Ovary (tissue), 9 donors: Measurements from ENCODE around the gene PYGL. TPM values are rescaled to one million over a fixed set of nuclear protein-coding genes. Genes with fewer than 3 reads are reported as not detected.

ENCODE experiments used
- DNase-seq, 5 donors: peaks; one replicate each; pipeline ENCODE4 v3.0.0-alpha.2; 2019 to 2020
- H3K27ac ChIP-seq, 2 donors: fragments of 200-600 bp; one replicate each; pipeline versions ENCODE4 v1.5.1 to v1.8.0; 2019 to 2022
- H3K27me3 ChIP-seq: fragments of 200-600 bp; one replicate; pipeline ENCODE4 v1.8.0; 2022
- H3K36me3 ChIP-seq: fragments of 200-600 bp; sonication (generic); one replicate; pipeline ENCODE4 v1.5.1; 2019
- H3K4me1 ChIP-seq: one replicate; pipeline ENCODE4 v1.8.1; 2013; ENCODE audit warnings: mild to moderate bottlenecking, moderate library complexity; ENCODE audit not compliant: insufficient read depth
- H3K4me3 ChIP-seq: fragments of 200-600 bp; sonication (generic); one replicate; pipeline ENCODE4 v1.5.1; 2017
- H3K9me3 ChIP-seq, 2 donors: fragments of 200-600 bp in 1 of 2; sonication (generic) in 1 of 2; one replicate each; pipeline versions ENCODE4 v1.5.1 to v1.8.1; 2013 to 2019; ENCODE audit warnings: mild to moderate bottlenecking in 1 of 2, moderate library complexity in 1 of 2
- EP300 ChIP-seq: sonication (generic); formaldehyde crosslinking; IDR thresholded peaks from one replicate; pipeline ENCODE4 v1.6.1; 2017; ENCODE audit warnings: antibody characterized with exemption
- POLR2A ChIP-seq: fragments of 450-650 bp; IDR thresholded peaks from one replicate; pipeline ENCODE4 v1.6.1; 2017; ENCODE audit warnings: antibody characterized with exemption, mild to moderate bottlenecking, moderate library complexity
- WGBS, 3 donors: extraction: QIAGEN DNeasy Blood & Tissue Kit in 1 of 3; methylation state at CpG; one replicate each; pipeline versions ENCODE4 v1.1.5 to v1.1.7; 2013 to 2017; 5-methylcytosine and 5-hydroxymethylcytosine counted together
- intact Hi-C, 4 donors: fragments of 100-400 bp; cut with DNase I; formaldehyde crosslinking; loops; one replicate each; pipeline versions ENCODE4 v1.11.0 to v1.15.1; 2022 to 2023
- polyA plus RNA-seq, 2 donors: library from polyadenylated mRNA; stranded (reverse); fragments of 200-250 nt in 1 of 2; fragments of 350-450 nt in 1 of 2; fragmentation: Illumina TruSeq in 1 of 2; extraction: RNeasy Lipid Tissue Mini Kit (QIAGEN cat#74804) in 1 of 2; gene quantifications; one replicate each; pipeline ENCODE4 v1.2.3, GENCODE V29; 2013 to 2014
- total RNA-seq, 7 donors: library from RNA; depleted of rRNA in 2 of 7; stranded (reverse); fragments of >200 nt in 2 of 7; fragmentation: NEBNext Ultra II Directional in 3 of 7; extraction: Animal tissue kit (Norgen Biotek cat#: 25700) in 3 of 7; gene quantifications; one replicate each; pipeline versions ENCODE4 v1.1.0 to v1.2.4, GENCODE V29; 2016 to 2023
- TF ChIP-seq, protein P1 (sequence below), 3 donors: fragments of 450-650 bp in 2 of 3; fragments of 200-600 bp in 1 of 3; IDR thresholded peaks; one replicate each; pipeline versions ENCODE4 v1.5.1 to v1.8.0; 2016 to 2022; ENCODE audit warnings: antibody characterized with exemption in 3 of 3, mild to moderate bottlenecking in 1 of 3
- donor health status: DM: no; HTN: no; CAD: no; lungs with moderate emphysema.
- donor health status: DM: no; HTN: no; CAD: no.
- donor health status: Bipolar disorder and iron deficiency.
- donor health status: DM: yes; HTN: yes; CAD: no.
- donor health status: DM: no; HTN: no; CAD: no.
- donor health status: DM: yes; HTN: yes; CAD: no.

The PYGL gene
- total and polyA plus RNA-seq, 9 donors: 19.6 to 53.7 (median 32.6) TPM

GRCh38 chr14:50941151-50941550 is 3.1 kb downstream of the PYGL start:
- no peaks in the 10 kb centered on the region for H3K9me3 ChIP-seq
- 70 to 79% (median 76%) methylated on average over 6 of the region's 6 CpGs for WGBS, 3 donors
- peaks cover 3% of the 10 kb centered on the region for H3K4me1 ChIP-seq
- TF ChIP-seq EP300: no peak
- TF ChIP-seq, protein P1, sequence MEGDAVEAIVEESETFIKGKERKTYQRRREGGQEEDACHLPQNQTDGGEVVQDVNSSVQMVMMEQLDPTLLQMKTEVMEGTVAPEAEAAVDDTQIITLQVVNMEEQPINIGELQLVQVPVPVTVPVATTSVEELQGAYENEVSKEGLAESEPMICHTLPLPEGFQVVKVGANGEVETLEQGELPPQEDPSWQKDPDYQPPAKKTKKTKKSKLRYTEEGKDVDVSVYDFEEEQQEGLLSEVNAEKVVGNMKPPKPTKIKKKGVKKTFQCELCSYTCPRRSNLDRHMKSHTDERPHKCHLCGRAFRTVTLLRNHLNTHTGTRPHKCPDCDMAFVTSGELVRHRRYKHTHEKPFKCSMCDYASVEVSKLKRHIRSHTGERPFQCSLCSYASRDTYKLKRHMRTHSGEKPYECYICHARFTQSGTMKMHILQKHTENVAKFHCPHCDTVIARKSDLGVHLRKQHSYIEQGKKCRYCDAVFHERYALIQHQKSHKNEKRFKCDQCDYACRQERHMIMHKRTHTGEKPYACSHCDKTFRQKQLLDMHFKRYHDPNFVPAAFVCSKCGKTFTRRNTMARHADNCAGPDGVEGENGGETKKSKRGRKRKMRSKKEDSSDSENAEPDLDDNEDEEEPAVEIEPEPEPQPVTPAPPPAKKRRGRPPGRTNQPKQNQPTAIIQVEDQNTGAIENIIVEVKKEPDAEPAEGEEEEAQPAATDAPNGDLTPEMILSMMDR (IDR thresholded peaks at IDR 0.05): no peak
- no peak for TF ChIP-seq POLR2A
- DNase-seq: no peak
- no peaks in the 10 kb centered on the region for H3K36me3 ChIP-seq
- no peak overlapping the region for H3K27ac ChIP-seq
- H3K4me3 ChIP-seq: no peak overlapping the region
- no peaks in the 10 kb centered on the region for H3K27me3 ChIP-seq
- intact Hi-C loops: no loop called here

DNA sequence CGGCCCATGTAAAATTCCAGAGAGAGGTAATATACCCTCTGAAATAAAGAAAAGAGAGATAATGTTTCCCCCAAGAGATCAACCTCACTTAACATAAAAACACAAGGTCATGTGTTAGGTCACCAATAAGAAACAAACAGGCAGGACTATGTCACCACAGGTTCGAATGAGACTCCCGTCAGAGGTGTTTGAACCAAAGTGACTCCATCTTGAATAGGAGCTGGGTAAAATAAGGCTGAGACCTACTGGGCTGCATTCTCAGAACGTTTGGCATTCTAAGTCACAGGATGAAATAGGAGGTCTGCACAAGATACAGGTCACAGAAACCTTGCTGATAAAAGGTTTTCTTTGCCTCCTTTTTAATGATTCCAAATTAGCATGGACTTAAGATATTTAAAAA is 6.5 kb downstream of the PYGL start:
- intact Hi-C loops: no loop called here
- DNase-seq: no peak
- Histone ChIP-seq H3K4me3 (no peak overlapping the region), H3K4me1 (no peaks in the 10 kb centered on the region), H3K27me3 (no peaks in the 10 kb centered on the region), H3K27ac (no peak overlapping the region), H3K9me3 (no peaks in the 10 kb centered on the region), H3K36me3 (no peaks in the 10 kb centered on the region)
- 77 to 83% (median 78%) methylated on average over 4 of the region's 4 CpGs for WGBS, 3 donors
- TF ChIP-seq POLR2A (no peak), EP300 (no peak)
- TF ChIP-seq, protein P1 (IDR thresholded peaks at IDR 0.05): no peak

DNA sequence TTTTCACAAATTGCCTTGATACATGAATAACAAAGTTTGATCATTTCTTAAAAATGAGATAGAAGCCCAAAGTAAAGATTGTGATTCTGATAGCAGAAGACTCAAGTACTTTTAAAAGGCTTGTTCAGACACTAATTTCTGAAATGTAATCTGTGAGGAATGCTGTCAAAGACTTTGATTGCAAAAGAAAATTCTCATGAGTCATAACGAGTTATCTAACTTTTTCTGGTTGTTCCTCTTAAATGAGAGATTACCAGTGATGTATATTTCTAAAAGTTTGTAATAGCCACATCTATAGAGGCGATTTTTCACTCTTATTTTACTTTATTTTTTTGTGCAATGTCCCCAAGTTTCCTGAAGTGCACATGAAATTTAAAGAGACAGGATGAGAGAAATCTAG is 7.0 kb downstream of the PYGL start:
- Histone ChIP-seq H3K4me3 (no peak overlapping the region), H3K27ac (no peak overlapping the region)

DNA sequence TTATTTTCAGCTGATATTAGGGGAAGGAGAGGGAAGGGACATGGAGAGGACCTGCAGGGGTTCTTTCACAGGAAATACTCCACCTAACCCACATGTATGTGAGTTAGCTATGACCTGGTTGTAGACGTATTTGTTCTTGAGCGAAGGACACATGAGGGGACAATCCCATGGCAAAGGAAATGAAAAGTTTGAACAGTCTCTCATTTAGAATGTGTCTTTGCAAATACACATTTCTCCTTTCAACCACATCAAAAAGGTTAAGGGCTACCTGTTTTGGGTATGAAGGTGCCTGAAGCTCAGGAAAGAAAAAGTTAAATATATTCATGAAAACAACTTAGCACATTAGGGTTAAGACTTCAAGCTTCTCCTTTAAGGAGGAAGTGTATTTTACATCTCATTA is 7.4 kb downstream of the PYGL start:
- Histone ChIP-seq H3K36me3 (no peaks in the 10 kb centered on the region), H3K9me3 (no peaks in the 10 kb centered on the region), H3K27ac (no peak overlapping the region), H3K4me1 (no peaks in the 10 kb centered on the region), H3K27me3 (no peaks in the 10 kb centered on the region), H3K4me3 (no peak overlapping the region)
- 88 to 95% (median 91%) methylated on average over 2 of the region's 2 CpGs for WGBS, 3 donors
- intact Hi-C loops: no loop called here
- DNase-seq: no peak
- TF ChIP-seq, protein P1 (IDR thresholded peaks at IDR 0.05): no peak
- TF ChIP-seq POLR2A: no peak
- TF ChIP-seq EP300: no peak

More for the DNA sequence above, 7.0 kb downstream of the PYGL start:
- no peaks in the 10 kb centered on the region for H3K27me3 ChIP-seq
- no peak for DNase-seq
- intact Hi-C loops: no loop called here
- TF ChIP-seq POLR2A: no peak
- TF ChIP-seq, protein P1 (IDR thresholded peaks at IDR 0.05): no peak
- no peak for TF ChIP-seq EP300
- WGBS, 3 donors: 57 to 65% (median 59%) methylated on average over 2 of the region's 2 CpGs
- H3K4me1 ChIP-seq: no peaks in the 10 kb centered on the region
- H3K36me3 ChIP-seq: no peaks in the 10 kb centered on the region
- no peaks in the 10 kb centered on the region for H3K9me3 ChIP-seq

DNA sequence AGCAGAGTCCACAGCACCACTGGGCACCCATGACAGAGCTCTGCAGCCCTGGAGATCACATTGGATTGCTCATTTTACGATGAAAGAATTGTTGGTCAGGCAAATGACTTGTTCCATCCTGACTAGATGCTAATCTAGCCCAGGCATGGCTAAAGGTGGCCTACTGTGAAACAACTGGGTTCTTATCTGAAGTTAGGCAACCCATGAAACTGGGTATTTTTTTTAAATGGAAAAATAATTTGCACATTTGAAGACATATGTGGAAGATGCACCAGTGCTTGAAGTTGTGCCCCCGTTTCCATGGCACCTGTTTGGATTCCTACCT is 8.3 kb downstream of the PYGL start:
- Histone ChIP-seq H3K27me3 (no peaks in the 10 kb centered on the region), H3K9me3 (no peaks in the 10 kb centered on the region), H3K4me1 (no peaks in the 10 kb centered on the region), H3K36me3 (no peaks in the 10 kb centered on the region), H3K4me3 (no peak overlapping the region), H3K27ac (no peak overlapping the region)
- no peak for DNase-seq
- intact Hi-C loops: no loop called here
- no peak for TF ChIP-seq POLR2A
- TF ChIP-seq, protein P1 (IDR thresholded peaks at IDR 0.05): no peak
- no peak for TF ChIP-seq EP300
- WGBS, 3 donors: 42 to 83% (median 82%) methylated on average over 2 of the region's 2 CpGs
